K562 (cell line): ENCODE measurements around the gene SFT2D2. TPM values are rescaled to one million over a fixed set of nuclear protein-coding genes. Genes with fewer than 3 reads are reported as not detected.

Experiments used
- ATF4 ChIP-seq: fragments of 450-650 bp; formaldehyde crosslinking; IDR thresholded peaks from 2 replicates; pipeline ENCODE4 v1.4.0; 2022; ENCODE audit warnings: mild to moderate bottlenecking, moderate library complexity
- BHLHE40 ChIP-seq: IDR thresholded peaks from 2 replicates; pipeline ENCODE4 v1.6.1; 2011; ENCODE audit warnings: low read length, improper control_type of control experiment
- CXXC5 ChIP-seq: fragments of 250-450 bp; sonication (Bioruptor Pico); IDR thresholded peaks from 2 replicates; pipeline ENCODE4 v1.8.0; 2022; ENCODE audit warnings: inconsistent platforms, mild to moderate bottlenecking, moderate library complexity
- JUND ChIP-seq, 2 experiments: IDR thresholded peaks; 2 replicates in 1 of 2; 3 replicates in 1 of 2; pipeline ENCODE4 v1.6.1; 2011; ENCODE audit warnings: borderline replicate concordance in 2 of 2, low read depth in 2 of 2, low read length in 2 of 2, improper control_type of control experiment in 1 of 2, missing biosample characterization in 1 of 2, missing genetic modification characterization in 1 of 2, missing genetic modification reagents in 1 of 2
- MCM7 ChIP-seq, 2 experiments: fragments of 450-650 bp; IDR thresholded peaks; 2 replicates each; pipeline ENCODE4 v1.6.1; 2016 to 2018
- MGA ChIP-seq: fragments of 450-650 bp; IDR thresholded peaks from 2 replicates; pipeline ENCODE4 v1.6.1; 2016; ENCODE audit warnings: mild to moderate bottlenecking, moderate library complexity
- MTA1 ChIP-seq: fragments of 450-650 bp; IDR thresholded peaks from 2 replicates; pipeline ENCODE4 v1.6.1; 2017; ENCODE audit warnings: borderline replicate concordance
- POLR2B ChIP-seq: fragments of 450-650 bp; IDR thresholded peaks from 2 replicates; pipeline ENCODE4 v1.6.1; 2018; ENCODE audit warnings: low read depth; ENCODE audit not compliant: partially characterized antibody
- POLR2G ChIP-seq: fragments of 200-400 bp; formaldehyde crosslinking; IDR thresholded peaks from 2 replicates; pipeline ENCODE4 v1.6.1; 2017; ENCODE audit warnings: low read depth, mild to moderate bottlenecking, antibody characterized with exemption, low read length, moderate library complexity
- TRIM24 ChIP-seq, 2 experiments: fragments of 450-650 bp; IDR thresholded peaks; 2 replicates each; pipeline ENCODE4 v1.6.1; 2016
- ZNF274 ChIP-seq: IDR thresholded peaks from 2 replicates; pipeline ENCODE4 v1.6.1; 2011; ENCODE audit warnings: low read depth, mild to moderate bottlenecking, low read length, moderate library complexity, borderline replicate concordance
- ZNF41 ChIP-seq: fragments of 250-450 bp; sonication (Bioruptor Pico); conservative IDR thresholded peaks from 2 replicates; pipeline ENCODE4 v1.4.0; 2020; ENCODE audit warnings: mild to moderate bottlenecking
- ZNF785 ChIP-seq: fragments of 250-450 bp; sonication (Bioruptor Pico); IDR thresholded peaks from 2 replicates; pipeline ENCODE4 v1.4.0; 2020; ENCODE audit warnings: mild to moderate bottlenecking
- polyA plus RNA-seq, 8 experiments: library from polyadenylated mRNA; depleted of rRNA in 4 of 8; stranded (reverse) in 5 of 8; unstranded in 3 of 8; fragments of >200 nt; fragmentation: Nextera tagmentation in 2 of 8; fragmentation: Illumina TruSeq in 1 of 8; extraction: Ambion mirVana in 2 of 8; extraction: Trizol in 1 of 8; gene quantifications; 2 replicates each; pipeline versions ENCODE4 v1.2.1 to v1.2.3, GENCODE V29; 2011 to 2014; ENCODE audit warnings: inconsistent platforms in 1 of 8, missing spikeins in 1 of 8
- total RNA-seq, 7 experiments: library from RNA; depleted of rRNA in 6 of 7; stranded (reverse); fragments of >200 nt in 6 of 7; fragmentation: Illumina TruSeq in 2 of 7; extraction: Trizol in 2 of 7; gene quantifications; 2 replicates each; pipeline versions ENCODE4 v1.2.1 to v1.2.3, GENCODE V29; 2011 to 2021; ENCODE audit warnings: low replicate concordance in 1 of 7
- TF ChIP-seq, protein P1 (sequence below): fragments of 250-450 bp; sonication (Bioruptor Pico); IDR thresholded peaks from 2 replicates; pipeline ENCODE4 v1.8.0; 2021; ENCODE audit warnings: moderate library complexity, mild to moderate bottlenecking, inconsistent platforms
- TF ChIP-seq, protein P2 (sequence below): fragments of 450-650 bp; conservative IDR thresholded peaks from 2 replicates; pipeline ENCODE4 v1.6.1; 2016; ENCODE audit warnings: missing genetic modification characterization, low read depth, mild to moderate bottlenecking, control low read depth, missing compliant biosample characterization

SFT2D2 gene
- total and polyA plus RNA-seq, 9 of the 15 experiments (the other 6 are each of a cell fraction or from before 2014, with no cell fraction given), result 3.4 to 50.1 (median 21.6) TPM

- TF ChIP-seq, protein P1, sequence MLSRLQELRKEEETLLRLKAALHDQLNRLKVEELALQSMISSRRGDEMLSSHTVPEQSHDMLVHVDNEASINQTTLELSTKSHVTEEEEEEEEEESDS, result no peak
- TF ChIP-seq ATF4 (CRISPR knock-in tag) (peak; percentile 84), TRIM24 (IDR thresholded peaks at IDR 0.05) (peak in 1 of 2 experiments; percentile 35; a peak in 1 of 4 replicates), ZNF274 (no peak), POLR2G (peak; percentile 31; the same call in 1 of the 2 replicates), MCM7 (IDR thresholded peaks at IDR 0.05) (no peak), BHLHE40 (peak; percentile 61), MTA1 (peak; percentile 25; the same call in 1 of the 2 replicates), MGA (peak; percentile 97), ZNF785 (CRISPR knock-in tag) (no peak), POLR2B (peak; percentile 74), JUND (IDR thresholded peaks at IDR 0.05; ENCODE audit: borderline replicate concordance, low read depth, low read length) (peak; percentile 40; the same call in 1 of the 2 replicates), JUND (tag; IDR thresholded peaks at IDR 0.05; ENCODE audit: borderline replicate concordance, low read depth, low read length) (no peak), ZNF41 (no peak), CXXC5 (peak; percentile 50)
- TF ChIP-seq, protein P2, sequence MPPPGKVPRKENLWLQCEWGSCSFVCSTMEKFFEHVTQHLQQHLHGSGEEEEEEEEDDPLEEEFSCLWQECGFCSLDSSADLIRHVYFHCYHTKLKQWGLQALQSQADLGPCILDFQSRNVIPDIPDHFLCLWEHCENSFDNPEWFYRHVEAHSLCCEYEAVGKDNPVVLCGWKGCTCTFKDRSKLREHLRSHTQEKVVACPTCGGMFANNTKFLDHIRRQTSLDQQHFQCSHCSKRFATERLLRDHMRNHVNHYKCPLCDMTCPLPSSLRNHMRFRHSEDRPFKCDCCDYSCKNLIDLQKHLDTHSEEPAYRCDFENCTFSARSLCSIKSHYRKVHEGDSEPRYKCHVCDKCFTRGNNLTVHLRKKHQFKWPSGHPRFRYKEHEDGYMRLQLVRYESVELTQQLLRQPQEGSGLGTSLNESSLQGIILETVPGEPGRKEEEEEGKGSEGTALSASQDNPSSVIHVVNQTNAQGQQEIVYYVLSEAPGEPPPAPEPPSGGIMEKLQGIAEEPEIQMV (tag), result peak; percentile 61
These were observed 5.3 kb upstream of the SFT2D2 start (continued) for GRCh38 chr1:168220470-168220871.
